ENCODE results near the gene IL1RL2.

- TF ChIP-seq CTCF (IDR thresholded peaks at IDR 0.05) (no peak), POLR2A (IDR thresholded peaks at IDR 0.05) (no peak)
Measured at GRCh38 chr2:102149644-102150455, 37.0 kb upstream of the IL1RL2 start.
